Measurements from ENCODE around the gene ZIM2. TPM values are rescaled to one million over a fixed set of nuclear protein-coding genes. Genes with fewer than 3 reads are reported as not detected.
"Not testable (repeated sequence)": the region's sequence is repeated elsewhere in the genome, so short reads cannot be mapped to it uniquely, and the experiment has no call there.

Gene ZIM2
- total RNA-seq, 1 donor: not detected

- no peak for DNase-seq (ENCODE audit: low read depth)
- H3K4me3 ChIP-seq (ENCODE audit: low read depth, low read length): no peak overlapping the region
- no peak for TF ChIP-seq CTCF (IDR thresholded peaks at IDR 0.05; ENCODE audit: insufficient read depth, low read depth, low read length)
These were observed 34.0 kb upstream of the ZIM2 start for GRCh38 chr19:56874530-56874929.

GRCh38 chr19:56873493-56873892, 33.0 kb upstream of the ZIM2 start:
- TF ChIP-seq CTCF (IDR thresholded peaks at IDR 0.05; ENCODE audit: insufficient read depth, low read depth, low read length): no peak
- H3K4me3 ChIP-seq (ENCODE audit: low read depth, low read length): no peak overlapping the region
- DNase-seq (ENCODE audit: low read depth): no peak

GRCh38 chr19:56869886-56870285, 29.4 kb upstream of the ZIM2 start:
- TF ChIP-seq CTCF (IDR thresholded peaks at IDR 0.05; ENCODE audit: insufficient read depth, low read depth, low read length): no peak
- no peak overlapping the region for H3K4me3 ChIP-seq (ENCODE audit: low read depth, low read length)
- no peak for DNase-seq (ENCODE audit: low read depth)

- no peak for DNase-seq (ENCODE audit: low read depth)
- H3K4me3 ChIP-seq (ENCODE audit: low read depth, low read length): no peak overlapping the region
- no peak for TF ChIP-seq CTCF (IDR thresholded peaks at IDR 0.05; ENCODE audit: insufficient read depth, low read depth, low read length)
These were observed 27.9 kb upstream of the ZIM2 start for GRCh38 chr19:56868446-56868845.

GRCh38 chr19:56866538-56866937, 26.0 kb upstream of the ZIM2 start:
- no peak for DNase-seq (ENCODE audit: low read depth)
- TF ChIP-seq CTCF (IDR thresholded peaks at IDR 0.05; ENCODE audit: insufficient read depth, low read depth, low read length): no peak
- H3K4me3 ChIP-seq (ENCODE audit: low read depth, low read length): no peak overlapping the region

- no peak for DNase-seq (ENCODE audit: low read depth)
- TF ChIP-seq CTCF (IDR thresholded peaks at IDR 0.05; ENCODE audit: insufficient read depth, low read depth, low read length): no peak
- H3K4me3 ChIP-seq (ENCODE audit: low read depth, low read length): no peak overlapping the region
These were observed 24.1 kb upstream of the ZIM2 start for GRCh38 chr19:56864443-56865125.

- H3K4me3 ChIP-seq (ENCODE audit: low read depth, low read length): no peak overlapping the region
- no peak for DNase-seq (ENCODE audit: low read depth)
- no peak for TF ChIP-seq CTCF (IDR thresholded peaks at IDR 0.05; ENCODE audit: insufficient read depth, low read depth, low read length)
These were observed 22.2 kb upstream of the ZIM2 start for GRCh38 chr19:56862741-56863140.

- H3K4me3 ChIP-seq (ENCODE audit: low read depth, low read length); DNase-seq (ENCODE audit: low read depth): not testable (repeated sequence)
These were observed 19.9 kb upstream of the ZIM2 start for GRCh38 chr19:56860409-56860808.

Data from fibroblast of villous mesenchyme (primary cell).